GM18873 (cell line): ENCODE data around the gene TBC1D24.
A peak's percentile ranks its signal among the peaks of the same experiment; 100 is the strongest.

ENCODE experiments used
- ATAC-seq: cut with Tn5 transposase; IDR thresholded peaks from one replicate; pipeline ENCODE4 v1.9.1; 2021; ENCODE audit warnings: mild to moderate bottlenecking, moderate library complexity, moderate number of reproducible peaks; ENCODE audit not compliant: unreplicated experiment, low FRiP score

TBC1D24 gene

DNA sequence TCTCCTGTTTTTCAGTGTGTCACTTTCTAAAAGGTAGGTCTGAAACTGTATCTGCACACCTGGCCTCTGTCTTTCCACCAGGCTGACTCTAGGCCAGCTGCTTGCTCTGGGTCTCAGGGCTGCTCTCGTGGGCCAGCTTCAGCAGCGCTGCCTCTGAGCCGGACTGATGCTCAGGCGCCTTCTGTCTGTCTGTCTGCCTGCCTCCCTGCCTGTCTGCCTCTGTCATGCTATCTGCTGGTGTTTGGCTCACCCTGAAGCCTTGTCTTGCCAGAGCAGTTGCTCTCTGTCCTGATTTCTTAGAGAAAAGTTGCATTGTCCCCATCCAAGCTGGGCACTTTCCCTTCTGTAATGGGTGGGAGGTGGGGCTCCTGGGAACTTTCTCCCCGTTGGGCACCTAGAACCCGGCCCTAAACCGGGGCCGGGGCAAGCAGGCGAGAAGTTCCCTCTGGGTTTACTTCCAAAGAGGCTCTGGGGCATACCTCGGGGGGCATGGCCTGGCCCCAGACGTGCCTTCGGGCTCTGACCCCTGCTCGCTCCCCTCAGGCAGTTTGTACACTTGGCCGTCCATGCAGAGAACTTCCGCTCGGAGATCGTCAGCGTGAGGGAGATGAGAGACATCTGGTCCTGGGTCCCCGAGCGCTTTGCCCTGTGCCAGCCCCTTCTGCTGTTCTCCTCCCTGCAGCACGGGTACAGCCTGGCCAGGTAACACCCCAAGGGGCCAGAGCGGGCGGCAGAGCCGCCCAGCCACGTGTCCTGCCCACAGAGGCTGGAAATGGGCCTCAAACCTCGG lies 23.0 kb downstream of the TBC1D24 start:
- no peak for ATAC-seq

DNA sequence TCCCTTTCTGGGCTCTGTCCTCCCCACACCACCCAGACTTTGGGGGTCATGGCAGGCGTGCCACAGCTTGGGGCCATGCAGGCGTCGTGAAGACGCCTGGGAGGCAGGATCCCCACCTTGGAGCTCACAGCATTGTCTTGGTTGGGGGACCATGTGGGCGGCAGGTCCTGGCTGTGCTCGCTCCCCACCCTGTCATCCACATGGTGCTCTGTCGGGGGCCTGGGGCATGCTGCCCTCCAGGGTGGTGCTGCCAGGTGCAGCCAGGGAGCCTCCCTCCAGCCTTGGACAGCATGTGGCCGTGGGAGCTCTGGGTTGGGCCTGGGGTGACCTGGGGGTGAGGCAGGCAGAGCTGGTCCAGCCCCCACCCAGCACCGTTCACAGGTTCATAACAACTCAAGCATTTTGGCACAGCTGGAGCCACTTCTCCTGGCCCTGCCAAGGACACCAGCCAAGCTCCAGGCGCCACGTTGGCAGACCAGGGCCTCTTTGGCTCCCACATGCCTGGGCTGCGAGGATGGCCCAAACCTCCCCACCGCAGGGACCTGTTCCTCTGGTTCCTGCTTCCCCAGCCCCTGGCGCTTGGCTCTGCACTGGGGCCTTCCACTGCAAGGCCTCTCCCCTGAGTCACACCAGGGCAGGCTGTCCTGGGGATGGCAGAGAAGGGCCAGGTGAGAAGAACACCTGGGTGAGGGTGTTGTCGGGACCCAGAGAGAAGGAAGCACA lies 23.8 kb downstream of the TBC1D24 start:
- ATAC-seq = no peak

DNA sequence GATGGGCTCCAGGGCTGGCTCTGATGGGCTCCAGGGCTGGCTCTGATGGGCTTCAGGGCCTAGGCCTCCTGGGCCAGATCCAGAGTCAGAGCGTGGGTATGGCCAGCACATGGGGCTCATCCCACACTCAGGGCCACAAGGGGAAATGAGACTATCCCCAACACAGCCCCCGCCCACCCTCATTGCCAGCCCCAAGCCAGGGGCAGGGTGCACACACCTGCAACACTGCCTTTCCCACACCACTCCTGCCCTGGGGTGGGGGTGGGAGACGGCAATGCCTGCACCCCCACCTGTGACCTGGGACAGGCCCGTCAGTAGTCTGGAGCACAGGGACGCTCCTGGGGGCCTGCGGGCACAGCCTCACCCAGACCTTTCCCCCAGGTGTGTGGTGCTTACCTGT lies 24.5 kb downstream of the TBC1D24 start:
- ATAC-seq = no peak

DNA sequence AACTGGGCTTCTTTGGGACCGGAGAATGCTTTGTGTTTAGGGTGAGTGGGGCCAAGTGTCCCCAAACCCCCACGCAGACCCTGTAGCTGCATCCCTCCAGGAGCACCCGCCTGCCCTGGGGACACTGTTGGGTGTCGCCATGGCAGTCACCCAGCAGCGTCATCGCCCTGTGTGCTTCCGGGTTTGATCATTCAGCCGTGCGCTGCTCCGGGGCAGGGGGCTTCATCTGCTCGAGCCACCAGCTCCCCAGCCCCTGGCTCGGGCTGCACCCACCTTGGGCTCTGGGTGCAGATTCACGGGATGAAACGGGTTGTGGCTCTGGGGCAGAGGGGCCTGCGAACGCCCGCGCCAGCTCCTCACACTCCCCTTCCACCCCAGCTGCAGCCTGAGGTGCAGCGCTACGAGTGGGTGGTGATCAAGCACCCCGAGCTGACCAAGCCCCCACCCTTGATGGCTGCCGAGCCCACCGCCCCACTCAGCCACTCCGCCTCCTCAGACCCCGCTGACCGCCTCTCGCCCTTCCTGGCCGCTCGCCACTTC lies 25.0 kb downstream of the TBC1D24 start:
- no peak for ATAC-seq

DNA sequence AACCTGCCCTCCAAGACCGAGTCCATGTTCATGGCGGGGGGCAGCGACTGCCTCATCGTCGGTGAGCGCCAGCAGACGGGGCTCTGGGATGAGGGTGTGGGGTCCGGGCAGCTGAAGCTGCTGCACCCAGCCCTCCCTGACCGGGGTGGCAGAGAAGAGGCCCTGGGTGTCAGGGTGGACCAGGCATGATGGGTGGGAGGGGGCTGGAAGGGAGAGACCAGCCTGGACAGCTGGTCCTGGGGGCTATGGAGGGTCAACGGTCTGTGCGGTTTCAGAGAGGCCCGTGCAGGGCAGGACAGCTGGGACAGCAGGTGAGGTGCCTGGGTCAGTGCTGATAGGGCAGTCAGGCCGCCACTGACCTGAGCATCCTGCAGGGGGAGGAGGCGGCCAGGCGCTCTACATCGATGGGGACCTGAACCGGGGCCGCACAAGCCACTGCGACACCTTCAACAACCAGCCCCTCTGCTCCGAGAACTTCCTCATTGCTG lies 25.5 kb downstream of the TBC1D24 start:
- ATAC-seq = no peak

DNA sequence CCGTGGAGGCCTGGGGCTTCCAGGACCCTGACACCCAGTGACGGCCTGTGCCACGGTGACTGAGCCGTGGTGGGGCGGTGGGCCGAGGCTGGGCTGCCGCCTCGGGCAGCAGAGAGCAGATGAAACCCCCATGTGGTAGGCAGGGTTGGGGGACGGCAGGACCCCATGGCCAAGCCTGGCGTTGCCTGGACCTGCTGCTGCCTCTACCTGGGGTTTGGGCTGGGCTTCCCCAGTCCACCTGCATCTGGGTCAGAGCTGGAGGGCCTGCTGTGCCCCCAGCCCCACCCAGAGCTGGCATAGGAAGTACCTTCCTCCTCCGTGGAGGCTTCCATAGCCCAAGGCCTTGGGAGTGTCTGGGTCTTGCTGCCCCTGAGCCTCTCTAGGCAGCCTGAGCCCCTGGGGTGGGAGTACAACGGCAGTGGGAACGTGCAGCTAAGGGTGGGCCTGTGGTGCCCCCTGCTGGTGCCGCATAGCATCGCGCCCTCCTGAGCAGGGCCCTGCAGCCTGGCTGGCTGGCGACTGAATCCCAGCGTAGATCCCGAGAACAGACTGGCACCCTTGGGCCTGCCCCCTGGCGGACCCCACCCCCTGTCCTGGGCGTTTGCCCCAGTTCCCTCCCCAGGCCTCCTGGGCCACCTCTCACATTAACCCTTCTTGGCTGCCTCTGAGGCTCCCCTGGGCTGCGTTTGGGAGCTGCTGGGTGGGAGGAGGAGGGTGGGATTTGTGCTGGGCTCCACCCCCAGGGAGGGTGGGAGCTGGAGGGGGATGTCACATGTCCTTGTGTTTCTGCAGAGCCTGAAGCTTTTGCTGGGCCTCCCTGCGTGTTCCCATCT lies 26.2 kb downstream of the TBC1D24 start:
- no peak for ATAC-seq

DNA sequence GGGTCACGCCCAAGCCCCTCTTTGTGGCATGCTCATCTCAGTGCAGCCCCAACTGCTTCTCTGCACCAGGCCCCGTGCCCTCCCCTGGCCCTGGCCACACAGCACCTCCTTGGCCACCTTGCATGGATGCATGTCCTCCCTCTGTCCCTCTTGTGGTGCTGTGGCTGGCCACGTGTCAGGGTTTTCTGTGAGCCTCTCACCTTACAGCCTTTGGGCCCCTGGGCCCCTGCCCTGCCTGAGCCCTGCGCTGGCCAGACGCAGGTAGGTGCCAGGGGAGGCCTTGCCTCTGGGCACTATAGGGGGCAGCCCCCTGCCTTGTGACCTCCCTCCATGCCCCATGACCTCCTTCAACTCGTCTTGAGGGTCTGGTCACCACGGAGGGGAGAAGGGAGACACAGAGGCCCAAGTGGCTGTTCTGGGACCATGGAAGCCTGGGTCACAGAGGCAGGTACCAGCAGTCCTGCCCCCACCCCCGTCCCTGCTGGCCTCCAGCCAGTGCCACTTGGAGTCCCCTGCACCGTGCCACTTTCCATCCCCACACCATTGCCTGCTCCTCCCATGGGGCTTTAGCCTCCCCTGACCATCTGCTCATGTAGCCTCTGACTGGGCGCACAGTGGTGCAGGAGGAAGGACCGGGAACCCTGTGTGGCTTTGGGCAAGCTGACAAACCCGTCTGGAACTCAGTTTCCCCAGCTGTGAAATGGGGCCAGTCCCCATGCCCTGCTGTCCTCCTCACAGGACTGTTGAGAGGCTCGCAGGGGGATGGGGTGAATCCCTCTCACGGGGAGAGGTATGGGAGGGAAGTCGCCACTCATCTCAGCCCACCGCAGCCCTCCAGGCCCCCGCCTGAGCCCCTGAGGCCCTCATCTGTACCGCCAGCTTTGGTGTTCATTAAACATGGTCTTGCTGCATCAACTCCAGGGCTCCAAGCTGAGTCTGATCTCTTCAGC lies 27.3 kb downstream of the TBC1D24 start:
- no peak for ATAC-seq

DNA sequence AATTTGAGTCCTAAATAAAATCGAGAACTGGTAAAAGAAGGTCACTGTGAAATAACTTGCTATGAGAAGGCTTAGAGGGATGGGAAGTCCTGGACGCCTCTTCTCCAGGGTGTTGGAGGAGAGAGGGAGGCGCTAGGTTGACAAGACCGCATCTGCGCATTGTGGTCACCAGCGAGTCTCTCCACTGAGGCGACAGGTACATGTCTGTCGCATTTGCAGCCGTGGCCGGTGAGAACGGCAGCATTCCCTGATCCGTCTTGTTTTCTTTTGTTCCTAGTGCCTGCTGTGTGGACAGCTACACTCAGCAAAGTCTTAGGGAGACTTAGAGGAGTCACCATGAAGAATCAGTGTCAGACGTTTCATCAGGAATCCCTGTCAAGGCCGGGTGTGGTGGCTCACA lies 30.8 kb downstream of the TBC1D24 start:
- ATAC-seq = no peak

DNA sequence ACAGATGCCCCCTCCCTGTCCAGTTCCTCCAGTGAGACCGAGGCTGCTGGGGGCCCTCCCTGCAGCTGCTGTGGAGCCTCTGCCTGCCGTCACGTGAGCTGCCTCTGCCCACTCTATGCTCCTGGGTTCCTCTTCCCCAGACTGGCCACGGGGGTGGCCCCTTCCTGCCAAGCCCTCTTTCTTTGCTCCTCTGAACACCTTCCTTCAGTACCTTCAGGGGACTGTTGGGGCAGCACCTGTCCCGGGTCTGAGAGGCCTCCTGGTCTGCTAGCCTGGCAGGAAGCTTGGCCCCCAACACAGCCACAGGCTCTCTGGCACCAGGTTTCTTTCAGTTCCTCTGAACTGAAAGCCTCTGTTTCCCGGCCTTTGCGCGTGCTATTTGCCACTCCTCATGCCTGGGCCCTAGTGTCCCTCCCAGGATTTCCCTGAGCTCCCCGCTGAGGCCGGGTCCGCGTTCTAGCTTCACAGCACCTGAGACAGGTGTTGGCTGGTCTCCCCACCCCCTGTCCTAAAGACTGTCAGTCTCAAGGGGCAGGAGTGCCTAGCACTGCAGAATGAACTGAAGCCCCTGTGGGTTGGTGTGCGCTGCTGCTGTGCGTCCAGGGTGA lies 32.2 kb downstream of the TBC1D24 start:
- ATAC-seq = peak; percentile 45

DNA sequence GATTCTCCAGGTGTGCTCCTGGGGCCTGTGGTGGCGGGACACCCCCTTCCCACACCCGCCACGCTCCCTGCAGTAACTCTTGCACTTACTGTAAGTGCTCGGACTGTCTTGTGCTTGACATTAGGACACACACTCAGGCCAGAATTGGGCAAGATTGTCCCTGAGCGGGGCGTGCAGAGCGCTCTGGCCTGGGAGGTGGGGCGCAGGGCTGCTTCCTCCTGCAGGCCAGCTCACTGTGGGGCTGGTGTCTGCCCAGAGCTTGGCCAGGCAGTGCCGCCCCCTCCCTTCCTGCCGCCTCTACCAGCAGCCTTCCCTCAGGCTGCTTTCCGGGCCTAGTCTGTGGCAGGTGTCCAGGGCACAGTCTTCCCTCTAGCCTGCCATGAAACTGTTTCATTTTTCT lies 32.7 kb downstream of the TBC1D24 start:
- ATAC-seq = no peak

DNA sequence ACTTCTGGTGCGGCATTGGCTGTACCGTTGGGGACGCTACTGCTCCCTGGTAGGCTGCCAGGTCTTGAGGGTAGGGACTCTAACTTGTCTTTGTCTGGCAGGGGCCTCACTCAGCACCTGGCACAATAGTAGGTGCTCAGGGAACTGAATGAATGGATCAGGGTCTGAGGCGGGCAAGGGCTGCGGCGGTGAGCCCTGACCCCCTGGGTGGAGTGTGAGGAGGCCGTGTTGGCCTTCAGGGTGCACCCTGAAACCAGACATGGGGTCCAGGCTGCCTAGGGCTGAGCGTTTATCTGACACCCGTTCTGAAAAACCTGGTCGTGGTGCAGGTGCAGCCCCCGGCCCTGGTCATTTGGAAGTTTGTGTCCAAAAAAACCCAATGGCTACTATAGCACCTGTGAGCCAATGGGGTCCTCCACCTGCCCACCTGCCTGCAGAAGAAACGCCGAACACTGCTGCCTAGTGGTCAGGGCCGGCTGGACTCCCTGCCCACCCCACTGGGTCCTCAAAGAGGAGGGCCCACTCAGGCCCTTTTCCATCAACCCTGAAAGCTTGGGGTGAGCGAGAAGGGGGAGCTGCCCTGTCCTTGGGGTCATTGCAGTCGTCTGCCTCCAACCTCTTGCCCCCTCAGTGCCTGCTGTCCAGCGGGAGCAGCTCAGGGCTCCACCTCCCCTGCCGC lies 33.9 kb downstream of the TBC1D24 start:
- ATAC-seq = no peak

DNA sequence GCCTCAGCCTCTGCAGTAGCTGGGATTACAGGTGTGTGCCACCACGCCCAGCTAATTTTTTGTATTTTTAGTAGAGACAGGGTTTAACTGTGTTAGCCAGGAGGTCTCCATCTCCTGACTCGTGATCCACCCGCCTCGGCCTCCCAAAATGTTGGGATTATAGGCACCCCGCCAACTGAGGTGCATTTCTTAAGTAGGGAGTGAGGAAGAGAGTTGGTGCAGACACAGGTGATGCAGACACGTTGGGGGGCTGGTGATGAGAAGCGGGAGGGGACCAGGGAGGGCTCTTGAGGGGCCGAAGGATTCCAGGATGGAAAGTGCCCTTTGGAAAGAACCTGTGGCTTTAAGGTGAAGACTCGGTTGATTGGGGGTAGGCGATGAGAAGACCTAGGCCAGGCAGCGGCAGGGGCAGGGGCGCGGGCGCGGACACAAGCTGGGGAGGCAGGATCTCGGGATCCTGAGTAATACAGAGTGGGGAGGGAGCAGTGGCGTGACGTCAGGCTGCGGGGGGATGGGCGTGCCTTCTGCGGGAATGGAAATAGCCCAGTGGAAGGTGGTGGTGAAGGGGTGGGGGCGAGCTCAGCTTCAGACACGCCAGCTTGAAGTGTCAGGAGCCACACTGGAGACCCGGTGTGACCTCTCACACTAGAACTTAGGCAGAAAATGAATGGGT lies 36.3 kb downstream of the TBC1D24 start:
- ATAC-seq = no peak

DNA sequence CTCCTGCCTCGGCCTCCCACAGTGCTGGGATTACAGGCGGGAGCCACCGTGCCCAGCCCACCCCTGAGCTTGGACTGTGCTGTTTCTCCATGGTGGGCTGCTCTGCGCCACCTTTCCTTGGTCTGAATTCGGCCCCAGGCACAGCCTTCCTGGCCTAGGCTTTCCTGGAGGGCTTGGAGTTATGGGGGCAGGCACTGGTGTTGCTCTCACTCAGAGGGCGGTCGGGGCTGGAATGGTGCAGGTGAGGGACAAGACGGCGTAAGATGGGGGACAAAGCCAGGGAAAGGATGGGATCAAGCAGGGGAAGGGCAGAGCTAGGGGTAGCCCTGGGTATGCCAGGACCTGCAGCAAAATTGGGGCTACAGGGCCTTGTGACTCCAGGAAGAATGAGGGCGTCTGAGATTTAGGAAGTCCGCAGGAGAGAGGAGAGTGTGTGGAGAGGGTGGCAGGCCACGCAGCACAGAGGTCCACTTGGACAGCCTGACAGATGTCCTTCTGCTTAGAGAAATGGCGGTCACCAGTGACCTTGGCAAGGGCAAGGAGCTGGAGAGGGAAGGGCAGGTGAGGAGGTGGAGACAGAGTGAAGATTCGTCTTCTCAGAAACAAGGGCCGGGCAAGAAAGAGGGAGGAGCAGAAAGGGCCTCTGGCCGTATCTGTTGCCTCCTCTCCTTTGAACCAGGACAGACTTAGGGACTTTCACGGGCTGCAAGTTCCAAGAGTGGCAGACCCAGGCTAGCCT lies 37.2 kb downstream of the TBC1D24 start:
- ATAC-seq = no peak

DNA sequence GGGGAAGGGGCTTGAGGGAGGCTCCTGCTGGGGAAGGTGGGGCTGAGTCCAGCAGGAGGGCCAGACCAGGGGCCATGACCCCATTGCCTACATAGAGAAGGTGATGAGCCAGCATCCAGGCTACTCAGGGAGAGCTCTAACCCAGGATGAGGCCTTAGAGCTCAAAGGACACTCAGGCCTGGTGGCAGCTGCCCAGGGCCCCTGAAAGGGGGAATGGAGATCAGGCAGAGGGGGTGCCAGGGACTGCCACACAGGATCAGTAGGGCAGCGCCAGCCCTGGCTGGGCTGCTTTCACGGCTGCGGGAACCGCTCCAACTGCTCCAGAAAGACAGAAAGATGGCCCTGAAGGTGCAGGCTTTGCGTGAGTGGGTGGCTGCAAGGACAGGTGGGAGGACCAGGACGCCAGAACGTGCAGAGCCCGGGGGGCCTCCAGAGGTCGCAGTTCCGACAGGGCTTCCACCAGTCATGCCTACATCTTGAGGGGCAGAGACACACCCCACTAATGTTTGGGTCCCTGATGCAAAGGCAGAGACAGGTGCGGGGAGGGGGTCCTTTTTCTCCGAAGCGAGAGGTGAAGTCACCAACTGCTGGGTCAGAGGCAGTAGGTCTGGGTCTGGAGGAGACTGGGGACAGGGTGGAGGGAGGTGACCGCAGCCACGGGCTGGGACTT lies 37.9 kb downstream of the TBC1D24 start:
- ATAC-seq = no peak

DNA sequence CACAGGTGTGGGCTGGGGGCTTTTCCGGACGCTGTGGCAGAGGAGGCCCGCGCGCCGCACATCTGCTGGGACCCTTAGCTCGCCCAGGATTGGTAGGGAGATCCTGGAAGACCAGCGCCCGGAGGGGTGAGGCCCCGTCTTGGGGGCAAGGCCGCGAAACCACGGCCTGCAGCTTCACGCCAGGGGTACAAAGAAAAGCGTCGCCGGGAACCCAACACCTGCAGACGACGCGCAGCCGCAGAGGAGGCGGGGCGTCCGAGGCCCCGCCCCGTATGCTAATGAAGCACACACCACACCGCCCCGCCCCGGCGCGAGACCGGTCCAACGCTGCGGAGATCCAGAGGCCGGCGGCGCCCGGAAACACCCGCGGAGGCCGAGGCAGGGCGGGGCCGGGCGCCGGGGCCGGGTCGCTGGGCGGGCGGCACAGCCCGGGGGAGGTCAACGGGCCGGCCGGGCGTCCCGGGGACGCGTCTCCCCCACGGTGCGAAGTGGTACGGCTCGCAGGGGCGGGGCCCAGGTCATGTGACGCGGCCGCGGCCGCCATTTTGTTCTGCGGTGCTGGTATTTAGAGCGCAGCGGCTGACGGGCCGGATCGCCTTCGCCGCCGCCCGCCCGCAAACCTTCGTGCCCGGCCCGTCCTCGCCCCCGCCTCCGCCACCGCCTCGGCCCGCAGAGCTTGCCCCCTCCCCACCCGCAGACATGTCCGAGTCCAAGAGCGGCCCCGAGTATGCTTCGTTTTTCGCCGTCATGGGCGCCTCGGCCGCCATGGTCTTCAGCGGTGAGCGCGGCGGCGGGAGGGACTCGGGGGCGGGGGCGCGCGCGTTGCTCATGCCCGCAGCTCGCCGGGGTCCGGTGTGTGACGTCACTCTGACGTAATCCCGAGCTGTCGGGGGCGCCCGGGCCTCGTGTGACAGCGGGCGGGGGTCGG lies 38.7 kb downstream of the TBC1D24 start, which contains the start of gene ATP6V0C:
TSS of gene ATP6V0C (plus strand) at position 548 of the 928 bp plus-strand sequence. CDS start at position 700, 152 bp downstream.
- ATAC-seq = peak; percentile 40
